GM12878 (cell line): ENCODE data around the gene KAZN. TPM values are rescaled to one million over a fixed set of nuclear protein-coding genes. Genes with fewer than 3 reads are reported as not detected.

Experiments used
- HCFC1 ChIP-seq: fragments of 150-350 bp; IDR thresholded peaks from 2 replicates; pipeline ENCODE4 v1.6.1; 2014; ENCODE audit warnings: low read length
- ZNF207 ChIP-seq: fragments of 450-650 bp; IDR thresholded peaks from 2 replicates; pipeline ENCODE4 v1.6.1; 2014; ENCODE audit warnings: antibody characterized with exemption, mild to moderate bottlenecking, borderline replicate concordance
- polyA plus RNA-seq, 11 experiments: library from polyadenylated mRNA; depleted of rRNA in 4 of 11; unstranded in 6 of 11; stranded (reverse) in 5 of 11; fragments of >200 nt; fragmentation: Nextera tagmentation in 4 of 11; fragmentation: Illumina TruSeq in 1 of 11; extraction: Ambion mirVana in 4 of 11; extraction: Trizol in 1 of 11; gene quantifications; 1 replicate in 1 of 11; 2 replicates in 10 of 11; pipeline versions ENCODE4 v1.2.1 to v1.2.3, GENCODE V29; 2011 to 2016; ENCODE audit warnings: inconsistent platforms in 2 of 11, missing spikeins in 2 of 11, low read depth in 1 of 11
- total RNA-seq, 4 experiments: library from RNA; depleted of rRNA in 3 of 4; stranded (reverse); fragments of >200 nt in 3 of 4; fragmentation: Illumina TruSeq in 1 of 4; extraction: Trizol in 1 of 4; gene quantifications; 2 replicates each; pipeline versions ENCODE4 v1.2.1 to v1.2.3, GENCODE V29; 2013 to 2021
- TF ChIP-seq, protein P1 (sequence below): fragments of 450-650 bp; IDR thresholded peaks from 2 replicates; pipeline ENCODE4 v1.6.1; 2016; ENCODE audit warnings: mild to moderate bottlenecking
- TF ChIP-seq, protein P2 (sequence below): fragments of 450-650 bp; formaldehyde crosslinking; IDR thresholded peaks from 2 replicates; pipeline ENCODE4 v1.4.0; 2020; ENCODE audit warnings: mild to moderate bottlenecking, moderate library complexity
- TF ChIP-seq, protein P3 (sequence below): fragments of 450-650 bp; IDR thresholded peaks from 2 replicates; pipeline ENCODE4 v1.6.1; 2017; ENCODE audit warnings: mild to moderate bottlenecking, moderate library complexity
- TF ChIP-seq, protein P4 (sequence below): fragments of 450-650 bp; formaldehyde crosslinking; IDR thresholded peaks from 2 replicates; pipeline ENCODE4 v1.4.0; 2022; ENCODE audit warnings: mild to moderate bottlenecking, moderate library complexity

Gene KAZN
- total and polyA plus RNA-seq, 10 of the 15 experiments (the other 5 are each of a cell fraction or from before 2014, with no cell fraction given) = 0.72 to 4.0 (median 1.2) TPM

DNA sequence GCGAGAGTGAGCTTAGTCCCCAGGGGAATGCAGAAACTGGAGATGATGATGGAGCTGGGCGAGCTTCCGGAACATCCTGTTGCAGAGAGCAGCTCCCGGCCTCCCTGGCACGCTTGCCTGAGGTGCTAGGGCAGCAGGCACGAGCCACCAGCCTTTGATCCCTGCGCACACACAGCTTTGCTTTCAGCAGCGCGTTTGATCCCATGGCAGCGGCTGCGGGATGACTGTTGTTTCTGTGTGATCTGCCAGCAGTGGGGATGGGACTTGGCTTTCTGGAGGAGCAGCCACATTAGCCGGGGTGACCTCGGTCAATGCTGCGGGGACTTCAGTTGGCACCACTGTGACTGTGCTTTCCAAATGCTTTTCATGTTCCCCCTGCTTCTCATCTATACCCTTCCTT is 193.2 kb downstream of the KAZN start (continued):
- TF ChIP-seq, protein P1, sequence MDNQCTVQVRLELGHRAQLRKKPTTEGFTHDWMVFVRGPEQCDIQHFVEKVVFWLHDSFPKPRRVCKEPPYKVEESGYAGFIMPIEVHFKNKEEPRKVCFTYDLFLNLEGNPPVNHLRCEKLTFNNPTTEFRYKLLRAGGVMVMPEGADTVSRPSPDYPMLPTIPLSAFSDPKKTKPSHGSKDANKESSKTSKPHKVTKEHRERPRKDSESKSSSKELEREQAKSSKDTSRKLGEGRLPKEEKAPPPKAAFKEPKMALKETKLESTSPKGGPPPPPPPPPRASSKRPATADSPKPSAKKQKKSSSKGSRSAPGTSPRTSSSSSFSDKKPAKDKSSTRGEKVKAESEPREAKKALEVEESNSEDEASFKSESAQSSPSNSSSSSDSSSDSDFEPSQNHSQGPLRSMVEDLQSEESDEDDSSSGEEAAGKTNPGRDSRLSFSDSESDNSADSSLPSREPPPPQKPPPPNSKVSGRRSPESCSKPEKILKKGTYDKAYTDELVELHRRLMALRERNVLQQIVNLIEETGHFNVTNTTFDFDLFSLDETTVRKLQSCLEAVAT = no peak
- TF ChIP-seq ZNF207 = no peak
- no peak for TF ChIP-seq HCFC1
- TF ChIP-seq, protein P2, sequence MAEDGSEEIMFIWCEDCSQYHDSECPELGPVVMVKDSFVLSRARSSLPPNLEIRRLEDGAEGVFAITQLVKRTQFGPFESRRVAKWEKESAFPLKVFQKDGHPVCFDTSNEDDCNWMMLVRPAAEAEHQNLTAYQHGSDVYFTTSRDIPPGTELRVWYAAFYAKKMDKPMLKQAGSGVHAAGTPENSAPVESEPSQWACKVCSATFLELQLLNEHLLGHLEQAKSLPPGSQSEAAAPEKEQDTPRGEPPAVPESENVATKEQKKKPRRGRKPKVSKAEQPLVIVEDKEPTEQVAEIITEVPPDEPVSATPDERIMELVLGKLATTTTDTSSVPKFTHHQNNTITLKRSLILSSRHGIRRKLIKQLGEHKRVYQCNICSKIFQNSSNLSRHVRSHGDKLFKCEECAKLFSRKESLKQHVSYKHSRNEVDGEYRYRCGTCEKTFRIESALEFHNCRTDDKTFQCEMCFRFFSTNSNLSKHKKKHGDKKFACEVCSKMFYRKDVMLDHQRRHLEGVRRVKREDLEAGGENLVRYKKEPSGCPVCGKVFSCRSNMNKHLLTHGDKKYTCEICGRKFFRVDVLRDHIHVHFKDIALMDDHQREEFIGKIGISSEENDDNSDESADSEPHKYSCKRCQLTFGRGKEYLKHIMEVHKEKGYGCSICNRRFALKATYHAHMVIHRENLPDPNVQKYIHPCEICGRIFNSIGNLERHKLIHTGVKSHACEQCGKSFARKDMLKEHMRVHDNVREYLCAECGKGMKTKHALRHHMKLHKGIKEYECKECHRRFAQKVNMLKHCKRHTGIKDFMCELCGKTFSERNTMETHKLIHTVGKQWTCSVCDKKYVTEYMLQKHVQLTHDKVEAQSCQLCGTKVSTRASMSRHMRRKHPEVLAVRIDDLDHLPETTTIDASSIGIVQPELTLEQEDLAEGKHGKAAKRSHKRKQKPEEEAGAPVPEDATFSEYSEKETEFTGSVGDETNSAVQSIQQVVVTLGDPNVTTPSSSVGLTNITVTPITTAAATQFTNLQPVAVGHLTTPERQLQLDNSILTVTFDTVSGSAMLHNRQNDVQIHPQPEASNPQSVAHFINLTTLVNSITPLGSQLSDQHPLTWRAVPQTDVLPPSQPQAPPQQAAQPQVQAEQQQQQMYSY (CRISPR knock-in tag) = no peak
- TF ChIP-seq, protein P3, sequence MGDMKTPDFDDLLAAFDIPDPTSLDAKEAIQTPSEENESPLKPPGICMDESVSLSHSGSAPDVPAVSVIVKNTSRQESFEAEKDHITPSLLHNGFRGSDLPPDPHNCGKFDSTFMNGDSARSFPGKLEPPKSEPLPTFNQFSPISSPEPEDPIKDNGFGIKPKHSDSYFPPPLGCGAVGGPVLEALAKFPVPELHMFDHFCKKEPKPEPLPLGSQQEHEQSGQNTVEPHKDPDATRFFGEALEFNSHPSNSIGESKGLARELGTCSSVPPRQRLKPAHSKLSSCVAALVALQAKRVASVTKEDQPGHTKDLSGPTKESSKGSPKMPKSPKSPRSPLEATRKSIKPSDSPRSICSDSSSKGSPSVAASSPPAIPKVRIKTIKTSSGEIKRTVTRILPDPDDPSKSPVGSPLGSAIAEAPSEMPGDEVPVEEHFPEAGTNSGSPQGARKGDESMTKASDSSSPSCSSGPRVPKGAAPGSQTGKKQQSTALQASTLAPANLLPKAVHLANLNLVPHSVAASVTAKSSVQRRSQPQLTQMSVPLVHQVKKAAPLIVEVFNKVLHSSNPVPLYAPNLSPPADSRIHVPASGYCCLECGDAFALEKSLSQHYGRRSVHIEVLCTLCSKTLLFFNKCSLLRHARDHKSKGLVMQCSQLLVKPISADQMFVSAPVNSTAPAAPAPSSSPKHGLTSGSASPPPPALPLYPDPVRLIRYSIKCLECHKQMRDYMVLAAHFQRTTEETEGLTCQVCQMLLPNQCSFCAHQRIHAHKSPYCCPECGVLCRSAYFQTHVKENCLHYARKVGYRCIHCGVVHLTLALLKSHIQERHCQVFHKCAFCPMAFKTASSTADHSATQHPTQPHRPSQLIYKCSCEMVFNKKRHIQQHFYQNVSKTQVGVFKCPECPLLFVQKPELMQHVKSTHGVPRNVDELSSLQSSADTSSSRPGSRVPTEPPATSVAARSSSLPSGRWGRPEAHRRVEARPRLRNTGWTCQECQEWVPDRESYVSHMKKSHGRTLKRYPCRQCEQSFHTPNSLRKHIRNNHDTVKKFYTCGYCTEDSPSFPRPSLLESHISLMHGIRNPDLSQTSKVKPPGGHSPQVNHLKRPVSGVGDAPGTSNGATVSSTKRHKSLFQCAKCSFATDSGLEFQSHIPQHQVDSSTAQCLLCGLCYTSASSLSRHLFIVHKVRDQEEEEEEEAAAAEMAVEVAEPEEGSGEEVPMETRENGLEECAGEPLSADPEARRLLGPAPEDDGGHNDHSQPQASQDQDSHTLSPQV = no peak
- TF ChIP-seq, protein P4, sequence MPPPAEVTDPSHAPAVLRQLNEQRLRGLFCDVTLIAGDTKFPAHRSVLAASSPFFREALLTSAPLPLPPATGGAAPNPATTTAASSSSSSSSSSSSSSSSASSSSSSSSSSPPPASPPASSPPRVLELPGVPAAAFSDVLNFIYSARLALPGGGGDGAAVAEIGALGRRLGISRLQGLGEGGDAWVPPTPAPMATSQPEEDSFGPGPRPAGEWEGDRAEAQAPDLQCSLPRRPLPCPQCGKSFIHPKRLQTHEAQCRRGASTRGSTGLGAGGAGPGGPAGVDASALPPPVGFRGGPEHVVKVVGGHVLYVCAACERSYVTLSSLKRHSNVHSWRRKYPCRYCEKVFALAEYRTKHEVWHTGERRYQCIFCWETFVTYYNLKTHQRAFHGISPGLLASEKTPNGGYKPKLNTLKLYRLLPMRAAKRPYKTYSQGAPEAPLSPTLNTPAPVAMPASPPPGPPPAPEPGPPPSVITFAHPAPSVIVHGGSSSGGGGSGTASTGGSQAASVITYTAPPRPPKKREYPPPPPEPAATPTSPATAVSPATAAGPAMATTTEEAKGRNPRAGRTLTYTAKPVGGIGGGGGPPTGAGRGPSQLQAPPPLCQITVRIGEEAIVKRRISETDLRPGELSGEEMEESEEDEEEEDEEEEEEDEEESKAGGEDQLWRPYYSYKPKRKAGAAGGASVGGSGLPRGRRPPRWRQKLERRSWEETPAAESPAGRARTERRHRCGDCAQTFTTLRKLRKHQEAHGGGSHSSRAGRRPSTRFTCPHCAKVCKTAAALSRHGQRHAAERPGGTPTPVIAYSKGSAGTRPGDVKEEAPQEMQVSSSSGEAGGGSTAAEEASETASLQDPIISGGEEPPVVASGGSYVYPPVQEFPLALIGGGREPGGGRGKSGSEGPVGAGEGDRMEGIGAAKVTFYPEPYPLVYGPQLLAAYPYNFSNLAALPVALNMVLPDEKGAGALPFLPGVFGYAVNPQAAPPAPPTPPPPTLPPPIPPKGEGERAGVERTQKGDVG (CRISPR knock-in tag) = no peak
